ENCODE measurements around the gene NTRK1. TPM values are rescaled to one million over a fixed set of nuclear protein-coding genes. Genes with fewer than 3 reads are reported as not detected.

NTRK1 gene
- total RNA-seq, 4 donors from 2014 or later = 0.20 to 2.6 (median 0.64) TPM; not detected in 1

DNA sequence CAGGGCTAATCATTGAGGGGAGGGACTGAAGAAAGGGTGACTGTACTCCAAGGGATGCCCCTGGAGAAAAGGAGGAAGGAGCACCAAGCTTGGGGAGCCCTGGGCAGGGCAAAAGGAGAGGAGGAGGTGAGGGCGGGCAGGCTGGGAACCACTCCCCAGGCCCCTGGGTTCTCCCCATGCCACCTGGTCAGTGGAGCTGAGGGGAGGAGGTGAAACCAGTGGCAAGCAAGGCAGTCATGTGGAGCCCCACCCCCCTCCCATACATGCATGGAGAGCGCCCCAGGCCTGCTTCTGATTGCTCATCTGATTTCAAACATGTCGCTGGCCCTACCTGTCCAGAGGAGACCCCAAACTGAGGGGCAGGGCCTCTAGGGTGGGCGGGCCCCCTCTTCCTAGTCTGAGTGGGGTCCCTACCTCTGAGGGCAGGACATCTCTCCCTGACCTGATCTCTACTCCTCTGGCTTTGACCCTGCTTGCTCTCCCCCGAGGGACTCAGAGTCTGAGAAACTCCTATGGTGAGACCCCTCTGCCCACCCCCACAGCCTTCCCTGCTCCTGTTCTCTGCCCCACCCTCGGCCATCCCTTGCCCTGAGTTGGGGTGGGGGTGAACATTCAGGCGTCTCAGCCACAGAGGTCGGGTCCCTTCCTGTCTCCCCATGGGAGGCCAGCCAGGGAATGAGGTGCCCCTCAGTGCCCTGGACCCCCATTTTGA lies 20.3 kb upstream of the NTRK1 start:
- H3K9me3 ChIP-seq = no peaks in the 10 kb centered on the region
- no peak for DNase-seq
- no peak overlapping the region for H3K27ac ChIP-seq
- peaks cover 75% of the 10 kb centered on the region for H3K27me3 ChIP-seq
- TF ChIP-seq, protein P1, sequence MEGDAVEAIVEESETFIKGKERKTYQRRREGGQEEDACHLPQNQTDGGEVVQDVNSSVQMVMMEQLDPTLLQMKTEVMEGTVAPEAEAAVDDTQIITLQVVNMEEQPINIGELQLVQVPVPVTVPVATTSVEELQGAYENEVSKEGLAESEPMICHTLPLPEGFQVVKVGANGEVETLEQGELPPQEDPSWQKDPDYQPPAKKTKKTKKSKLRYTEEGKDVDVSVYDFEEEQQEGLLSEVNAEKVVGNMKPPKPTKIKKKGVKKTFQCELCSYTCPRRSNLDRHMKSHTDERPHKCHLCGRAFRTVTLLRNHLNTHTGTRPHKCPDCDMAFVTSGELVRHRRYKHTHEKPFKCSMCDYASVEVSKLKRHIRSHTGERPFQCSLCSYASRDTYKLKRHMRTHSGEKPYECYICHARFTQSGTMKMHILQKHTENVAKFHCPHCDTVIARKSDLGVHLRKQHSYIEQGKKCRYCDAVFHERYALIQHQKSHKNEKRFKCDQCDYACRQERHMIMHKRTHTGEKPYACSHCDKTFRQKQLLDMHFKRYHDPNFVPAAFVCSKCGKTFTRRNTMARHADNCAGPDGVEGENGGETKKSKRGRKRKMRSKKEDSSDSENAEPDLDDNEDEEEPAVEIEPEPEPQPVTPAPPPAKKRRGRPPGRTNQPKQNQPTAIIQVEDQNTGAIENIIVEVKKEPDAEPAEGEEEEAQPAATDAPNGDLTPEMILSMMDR (IDR thresholded peaks at IDR 0.05) = no peak
- TF ChIP-seq EP300 (IDR thresholded peaks at IDR 0.05; ENCODE audit: low read depth) = no peak
- no peak for TF ChIP-seq POLR2A (IDR thresholded peaks at IDR 0.05)
- no peak for TF ChIP-seq POLR2AphosphoS5 (IDR thresholded peaks at IDR 0.05)
- H3K4me3 ChIP-seq = no peak overlapping the region
- in situ Hi-C loops (cut with MboI; ENCODE audit: low pct_ligation_motif_present in 1 of 4, low pct_unique_long_range_greater_than_20kb in 1 of 4, low sequenced_read_pairs in 3 of 4) = no loop called here
- H3K36me3 ChIP-seq = no peaks in the 10 kb centered on the region
- 55 to 86% methylated on average over 1 to 7 of the region's 8 CpGs for WGBS, 2 donors (ENCODE audit: low coverage in 1 of 2)
- intact Hi-C loops (cut with DNase I; ENCODE audit: low total_unique reads) = no loop called here
- H3K4me1 ChIP-seq = peaks cover 0 to 6% (median 5%) of the 10 kb centered on the region in 4 donors

DNA sequence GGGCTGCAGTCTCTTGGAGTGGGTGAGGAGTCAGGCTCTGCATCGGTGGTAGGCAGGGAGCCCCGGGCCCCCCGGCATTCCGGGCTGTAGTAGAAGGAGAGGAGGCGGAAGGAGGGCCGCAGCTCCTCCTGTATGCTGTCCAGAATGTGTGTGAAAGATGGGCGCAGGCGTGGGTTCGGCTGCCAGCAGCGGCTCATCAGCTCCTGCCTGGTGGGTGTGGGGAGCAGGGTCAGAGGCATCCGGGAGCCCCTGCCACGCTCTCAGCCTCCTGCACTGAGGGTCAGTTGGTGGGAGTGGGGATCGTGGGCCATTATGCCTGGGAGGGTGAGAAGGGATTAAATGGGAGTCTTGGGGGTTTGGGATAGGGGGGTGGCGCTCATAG lies 19.8 kb upstream of the NTRK1 start:
- WGBS, 2 donors (ENCODE audit: low coverage in 1 of 2) = 68% methylated on average over 12 of the region's 14 CpGs; no CpG with 5 or more reads in 1 of the 2 donors
- no peaks in the 10 kb centered on the region for H3K36me3 ChIP-seq
- no peak for TF ChIP-seq POLR2A (IDR thresholded peaks at IDR 0.05)
- TF ChIP-seq, protein P1 (IDR thresholded peaks at IDR 0.05) = no peak
- no peak for TF ChIP-seq EP300 (IDR thresholded peaks at IDR 0.05; ENCODE audit: low read depth)
- TF ChIP-seq POLR2AphosphoS5 (IDR thresholded peaks at IDR 0.05) = no peak
- peaks cover 75% of the 10 kb centered on the region for H3K27me3 ChIP-seq
- H3K4me1 ChIP-seq = peaks cover 0 to 7% (median 6%) of the 10 kb centered on the region in 4 donors
- DNase-seq = no peak
- no peaks in the 10 kb centered on the region for H3K9me3 ChIP-seq
- no peak overlapping the region for H3K27ac ChIP-seq
- H3K4me3 ChIP-seq = no peak overlapping the region
- in situ Hi-C loops (cut with MboI; ENCODE audit: low pct_ligation_motif_present in 1 of 4, low pct_unique_long_range_greater_than_20kb in 1 of 4, low sequenced_read_pairs in 3 of 4) (no loop called here), intact Hi-C loops (cut with DNase I; ENCODE audit: low total_unique reads) (no loop called here)

DNA sequence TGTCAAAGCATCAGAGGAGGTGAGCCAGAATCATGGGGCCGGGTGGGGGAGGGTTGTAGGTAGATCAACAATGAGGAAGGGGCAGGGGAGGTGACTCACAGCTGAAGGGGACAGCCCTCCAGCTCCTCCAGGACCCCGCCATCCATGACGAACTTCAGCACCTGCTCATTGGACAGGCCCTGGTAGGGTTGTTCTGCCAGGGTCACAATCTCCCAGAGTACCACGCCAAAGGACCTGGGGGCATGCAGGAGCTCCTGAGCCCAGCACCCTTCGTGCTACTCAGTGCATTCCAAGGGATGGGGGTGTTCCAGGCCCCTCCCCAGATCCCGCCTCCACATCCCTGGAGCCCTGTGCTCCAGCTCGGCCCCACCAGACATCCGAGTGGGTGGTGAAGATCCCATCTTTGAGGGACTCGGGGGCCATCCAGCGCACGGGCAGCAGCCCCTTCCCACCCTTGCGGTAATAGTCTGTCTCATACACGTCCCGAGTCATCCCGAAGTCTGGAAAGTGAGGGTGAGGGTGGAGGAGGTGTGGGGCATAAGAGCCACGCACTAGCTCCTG lies 19.3 kb upstream of the NTRK1 start:
- Histone ChIP-seq H3K27ac (no peak overlapping the region), H3K9me3 (no peaks in the 10 kb centered on the region), H3K4me1 (peaks cover 0 to 7% (median 6%) of the 10 kb centered on the region in 4 donors), H3K4me3 (no peak overlapping the region), H3K36me3 (no peaks in the 10 kb centered on the region), H3K27me3 (peaks cover 77% of the 10 kb centered on the region)
- no peak for TF ChIP-seq POLR2AphosphoS5 (IDR thresholded peaks at IDR 0.05)
- no peak for TF ChIP-seq EP300 (IDR thresholded peaks at IDR 0.05; ENCODE audit: low read depth)
- TF ChIP-seq POLR2A (IDR thresholded peaks at IDR 0.05) = no peak
- TF ChIP-seq, protein P1 (IDR thresholded peaks at IDR 0.05) = no peak
- in situ Hi-C loops (cut with MboI; ENCODE audit: low pct_ligation_motif_present in 1 of 4, low pct_unique_long_range_greater_than_20kb in 1 of 4, low sequenced_read_pairs in 3 of 4) (no loop called here), intact Hi-C loops (cut with DNase I; ENCODE audit: low total_unique reads) (no loop called here)
- no peak for DNase-seq
- 73% methylated on average over 16 of the region's 16 CpGs; no CpG with 5 or more reads in 1 of the 2 donors for WGBS, 2 donors (ENCODE audit: low coverage in 1 of 2)

DNA sequence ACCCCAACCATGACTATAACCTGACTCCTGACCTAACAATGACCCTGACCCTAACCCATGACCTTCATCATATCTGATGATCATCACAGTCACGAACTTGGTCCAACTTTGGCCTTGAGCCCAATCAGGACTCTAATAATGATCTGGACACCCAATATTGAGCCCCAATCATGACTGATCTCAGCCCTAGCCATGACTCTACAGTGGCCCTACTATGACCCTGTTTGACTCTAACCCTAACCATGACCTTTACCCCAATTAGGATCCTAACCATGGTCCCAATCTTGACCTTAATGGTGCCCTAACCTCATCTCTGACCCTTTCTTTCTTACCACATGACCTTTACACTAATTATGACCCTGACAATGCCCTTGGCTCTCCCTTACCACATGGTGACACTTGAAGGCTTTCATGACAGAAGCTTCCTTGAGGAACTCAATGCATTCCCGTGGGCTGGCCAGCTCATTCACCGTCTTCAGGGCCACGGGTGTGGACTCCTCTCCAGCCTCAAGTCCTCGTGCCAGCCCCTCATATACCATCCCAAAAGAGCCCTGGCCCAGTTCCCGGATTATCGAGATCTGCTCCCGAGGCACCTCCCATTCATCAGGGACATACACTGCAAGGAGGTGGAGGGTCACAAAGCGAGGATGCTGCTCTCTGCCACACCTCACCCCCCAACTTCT lies 17.9 kb upstream of the NTRK1 start:
- peaks cover 87% of the 10 kb centered on the region for H3K27me3 ChIP-seq
- 66 to 80% methylated on average over 1 to 9 of the region's 9 CpGs for WGBS, 2 donors (ENCODE audit: low coverage in 1 of 2)
- H3K9me3 ChIP-seq = no peaks in the 10 kb centered on the region
- H3K4me3 ChIP-seq = no peak overlapping the region
- peaks cover 0 to 7% (median 6%) of the 10 kb centered on the region in 4 donors for H3K4me1 ChIP-seq
- no peak overlapping the region for H3K27ac ChIP-seq
- TF ChIP-seq EP300 (IDR thresholded peaks at IDR 0.05; ENCODE audit: low read depth) (no peak), POLR2A (IDR thresholded peaks at IDR 0.05) (no peak), POLR2AphosphoS5 (IDR thresholded peaks at IDR 0.05) (no peak)
- TF ChIP-seq, protein P1 (IDR thresholded peaks at IDR 0.05) = no peak
- intact Hi-C loops (cut with DNase I; ENCODE audit: low total_unique reads) = no loop called here
- in situ Hi-C loops (cut with MboI; ENCODE audit: low pct_ligation_motif_present in 1 of 4, low pct_unique_long_range_greater_than_20kb in 1 of 4, low sequenced_read_pairs in 3 of 4) = no loop called here
- no peaks in the 10 kb centered on the region for H3K36me3 ChIP-seq
- no peak for DNase-seq

Data from transverse colon (tissue), 4 donors.